Activated T-cell treated with anti-CD3 and anti-CD28 coated beads for 4 hours (primary cell): Measurements from ENCODE around the gene IGF2R.
"Not testable (repeated sequence)": the region's sequence is repeated elsewhere in the genome, so short reads cannot be mapped to it uniquely, and the experiment has no call there.

Source experiments
- DNase-seq: peaks from one replicate; pipeline ENCODE4 v3.0.0-alpha.2; 2020

IGF2R gene

DNA sequence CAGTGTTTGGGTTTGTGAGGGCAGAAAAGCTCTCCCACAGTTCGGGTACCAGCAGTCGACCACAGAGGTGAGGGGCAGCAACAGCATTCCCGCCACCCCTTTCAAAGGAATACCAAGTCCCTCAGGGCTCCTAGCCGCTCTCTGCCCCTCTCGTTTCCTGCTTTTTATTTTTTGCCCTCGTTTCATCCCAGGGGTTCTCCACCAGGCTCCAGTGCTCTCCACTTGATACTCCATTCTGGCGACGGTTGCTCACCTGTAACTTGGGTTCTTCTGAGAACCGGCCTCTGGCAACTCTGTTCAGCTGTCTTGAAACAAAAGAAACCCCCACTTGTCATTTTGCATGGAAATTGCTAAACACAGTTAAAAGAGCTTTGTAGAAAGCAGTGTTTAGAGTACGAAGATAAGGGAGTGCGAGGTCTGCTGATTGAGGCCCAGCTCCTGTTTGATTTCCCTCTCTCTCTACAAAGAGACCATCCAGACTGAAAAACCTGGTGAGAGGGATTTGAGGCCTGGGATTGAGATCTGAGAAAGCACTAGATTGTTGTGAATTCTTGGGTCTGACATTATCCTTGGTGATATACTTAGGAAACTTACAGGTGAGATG, 28.7 kb downstream of the IGF2R start:
- DNase-seq: no peak

DNA sequence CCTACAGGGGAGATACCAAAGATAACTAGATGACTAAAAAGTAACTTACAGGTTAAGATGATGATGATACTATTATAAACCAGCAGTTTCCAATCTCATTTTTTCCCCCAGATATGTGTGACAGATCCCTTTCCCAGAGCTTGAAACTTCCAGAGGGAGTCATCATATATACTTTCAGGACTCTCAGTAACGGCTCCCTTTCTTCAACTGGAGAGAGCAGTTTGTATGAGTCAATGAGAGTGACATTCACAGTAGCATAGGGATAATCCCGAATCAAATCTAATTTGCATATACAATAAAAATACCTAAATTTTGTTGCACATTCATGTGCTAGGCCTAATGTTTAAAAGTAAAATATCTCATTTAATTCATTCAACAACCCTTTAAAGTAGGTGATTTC, 29.7 kb downstream of the IGF2R start:
- DNase-seq: no peak

DNA sequence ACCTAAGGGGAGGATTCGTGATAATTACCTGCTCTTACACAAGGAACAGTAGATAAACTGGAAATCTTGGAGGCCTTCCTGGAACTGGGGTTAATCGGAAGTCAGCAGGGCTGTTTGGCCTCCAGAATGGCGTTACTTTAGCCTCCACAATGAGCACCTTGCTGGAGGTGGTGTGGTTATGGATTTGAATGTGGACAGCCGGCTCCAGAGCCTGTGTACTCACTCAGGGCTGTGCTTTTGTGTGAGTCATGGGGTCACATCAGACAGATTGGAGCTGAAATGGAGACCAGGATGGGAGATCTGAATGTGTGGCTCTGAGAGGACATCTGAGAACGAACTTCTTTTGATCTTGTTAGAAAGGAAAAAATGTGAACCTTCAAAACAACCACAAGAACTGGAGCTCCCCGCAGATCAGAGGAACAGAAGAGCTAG, 30.4 kb downstream of the IGF2R start:
- DNase-seq: no peak

DNA sequence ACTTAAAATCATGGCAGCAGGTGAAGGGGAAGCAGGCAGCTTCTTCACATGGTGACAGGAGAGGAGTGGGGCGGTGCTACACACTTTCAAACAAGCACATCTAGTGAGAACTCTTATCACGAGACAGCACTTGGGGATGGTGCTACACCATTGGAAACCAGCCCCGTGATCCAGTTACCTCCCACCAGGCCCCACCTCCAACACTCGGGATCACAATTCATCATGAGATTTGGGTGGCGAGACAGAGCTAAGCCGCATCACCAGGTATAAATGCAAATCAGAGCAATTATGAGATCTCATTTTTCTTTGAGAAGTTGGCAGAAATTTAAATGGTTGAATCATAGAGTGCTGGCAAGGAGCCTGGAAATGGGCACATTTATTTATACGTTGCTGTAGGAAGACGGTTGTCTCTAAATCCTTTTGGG, 31.4 kb downstream of the IGF2R start:
- DNase-seq: no peak

DNA sequence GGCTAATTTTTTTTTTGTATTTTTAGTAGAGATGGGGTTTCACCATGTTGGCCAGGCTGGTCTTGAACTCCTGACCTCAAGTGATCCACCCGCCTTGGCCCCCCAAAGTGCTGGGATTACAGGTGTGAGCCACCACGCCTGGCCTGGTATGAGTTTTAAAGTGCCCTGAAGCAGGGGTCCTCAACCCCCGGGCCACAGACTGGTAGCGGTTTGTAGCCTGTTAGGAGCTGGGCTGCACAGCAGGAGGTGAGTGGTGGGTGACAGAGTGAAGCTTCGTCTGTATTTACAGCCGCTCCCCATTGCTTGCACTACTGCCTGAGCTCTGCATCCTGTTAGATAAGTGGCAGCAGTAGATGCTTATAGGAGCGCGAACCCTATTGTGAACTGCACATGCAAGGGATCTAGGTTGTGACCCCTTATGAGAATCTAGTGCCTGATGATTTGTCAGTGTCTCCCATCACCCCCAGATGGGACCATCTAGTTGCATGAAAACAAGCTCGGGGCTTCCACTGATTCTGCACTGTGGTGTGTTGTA, 32.1 kb downstream of the IGF2R start:
- not testable (repeated sequence) for DNase-seq

DNA sequence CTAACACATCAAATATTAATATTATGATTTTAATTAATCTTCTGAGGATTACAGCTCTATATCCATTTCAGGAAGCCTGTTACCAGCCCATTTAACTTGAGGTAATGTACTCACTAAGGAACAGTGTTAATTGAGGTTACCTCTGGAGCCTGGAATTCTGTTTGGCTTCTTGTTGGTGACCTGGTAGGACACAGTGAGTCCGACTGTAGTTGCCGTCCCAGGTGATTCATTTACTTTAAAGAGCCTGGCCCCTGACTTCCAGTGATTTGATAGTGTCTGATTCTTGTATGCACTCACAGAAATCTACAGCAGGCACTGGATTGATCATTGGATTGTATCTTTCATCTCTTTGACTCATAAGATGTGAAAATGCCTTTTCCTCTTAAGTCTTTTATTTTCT, 34.0 kb downstream of the IGF2R start:
- no peak for DNase-seq

DNA sequence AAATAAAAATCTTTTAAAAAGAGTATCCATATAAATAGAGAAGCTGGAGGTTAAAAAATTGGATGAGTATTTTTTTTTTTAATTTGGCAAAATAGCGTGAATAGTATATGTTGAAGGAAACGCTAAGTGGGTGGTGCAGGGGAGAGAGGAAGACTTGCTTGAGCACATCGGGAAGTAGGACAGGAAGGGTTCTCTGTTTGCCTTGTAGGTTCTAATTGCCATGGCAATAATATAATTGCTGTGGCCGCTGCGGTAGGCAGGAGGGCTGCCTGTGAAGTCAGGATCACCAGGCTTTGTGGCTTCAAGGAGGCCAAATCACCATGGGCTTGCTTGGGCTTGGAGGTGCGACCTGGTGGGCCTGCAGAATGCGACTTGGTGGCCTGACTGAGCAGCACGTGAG, 35.1 kb downstream of the IGF2R start:
- DNase-seq: no peak

DNA sequence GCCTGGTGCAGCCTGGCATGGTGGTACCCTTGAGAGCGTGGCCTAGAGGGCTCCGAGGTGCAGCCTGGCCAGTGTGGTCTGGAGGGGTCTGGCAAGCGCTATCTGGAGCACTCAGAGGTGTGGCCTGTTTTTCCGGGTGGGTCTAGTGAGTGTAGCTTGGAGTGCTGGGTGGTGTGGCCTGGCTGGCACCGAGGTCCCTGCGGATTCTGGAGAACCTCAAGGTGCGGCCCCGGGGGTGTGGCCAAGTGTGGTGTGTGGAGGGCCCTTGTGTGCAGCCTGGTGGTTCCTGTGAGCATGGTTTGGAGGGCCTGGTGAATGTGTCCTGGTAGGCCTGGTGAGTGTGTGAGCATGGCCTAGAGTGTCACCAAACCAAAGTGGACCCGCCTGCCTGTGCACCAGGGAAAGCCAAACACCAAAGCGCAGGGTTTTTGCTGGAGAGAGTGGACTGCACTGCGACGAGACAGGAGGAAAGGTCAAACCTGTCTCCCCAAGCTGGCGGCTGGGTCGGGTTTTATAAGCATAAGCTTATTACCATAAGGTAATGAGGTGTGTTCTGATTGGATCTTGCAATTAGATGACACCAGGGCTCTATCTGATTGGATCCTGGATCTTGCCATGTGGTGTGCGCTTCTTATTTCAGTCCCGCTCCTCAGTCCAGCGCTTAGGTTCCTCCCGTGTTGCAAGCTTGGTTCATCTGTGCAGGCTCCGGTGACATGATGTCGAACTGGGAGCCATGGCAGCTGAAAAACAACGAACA, 35.7 kb downstream of the IGF2R start:
- DNase-seq: no peak

DNA sequence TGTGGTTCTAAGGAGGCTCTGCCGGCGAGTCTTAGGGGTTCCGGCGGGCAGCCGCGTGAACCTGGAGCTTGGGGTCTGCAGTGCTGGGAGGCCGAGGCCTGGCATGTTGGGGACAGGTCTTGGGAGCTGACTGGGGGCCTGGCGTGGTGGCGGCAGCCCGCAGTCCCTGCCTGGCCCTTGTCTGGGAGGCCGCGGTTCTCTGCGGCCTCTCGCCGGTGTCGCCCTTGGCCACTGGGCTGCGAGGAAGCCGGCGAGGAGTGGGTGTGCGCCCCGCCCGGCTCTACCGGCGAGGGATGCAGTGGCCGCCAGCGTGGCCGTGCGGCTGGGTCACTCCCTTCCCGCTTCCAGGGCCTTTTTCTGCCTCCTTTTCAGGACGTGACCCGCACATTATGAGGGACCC, 36.3 kb downstream of the IGF2R start:
- DNase-seq: no peak

DNA sequence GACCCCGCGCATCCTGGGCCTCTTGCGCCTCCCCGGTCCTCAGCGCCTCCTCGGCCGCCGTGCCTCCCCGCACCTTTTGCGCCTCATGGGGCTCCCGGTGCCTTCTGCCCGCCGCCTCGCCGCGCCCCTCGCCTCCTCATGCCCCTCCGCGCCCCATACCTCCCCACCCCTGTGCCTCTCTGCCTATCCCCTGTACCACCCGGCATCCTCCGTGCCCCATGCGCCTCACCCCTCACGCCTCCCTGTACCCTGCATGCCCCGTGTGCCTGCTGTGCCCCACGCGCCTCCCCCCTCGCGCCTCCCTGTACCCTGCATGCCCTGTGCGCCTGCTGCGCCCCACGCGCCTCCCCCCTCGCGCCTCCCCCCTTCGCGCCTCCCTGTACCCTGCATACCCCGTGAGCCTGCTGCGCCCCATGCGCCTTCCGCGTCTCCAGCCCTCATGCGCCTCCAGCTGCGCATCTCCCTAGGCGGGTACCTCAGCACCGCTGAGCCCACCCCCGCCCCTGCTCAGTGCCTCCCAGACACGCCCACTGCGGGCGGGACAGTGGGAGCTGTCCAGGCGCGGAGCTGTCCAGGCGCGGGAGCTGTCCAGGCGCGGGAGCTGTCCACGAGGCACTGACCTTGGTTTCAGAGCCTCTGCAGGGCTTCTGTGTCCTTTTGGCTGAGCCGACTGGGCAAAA, 37.1 kb downstream of the IGF2R start:
- DNase-seq: no peak

DNA sequence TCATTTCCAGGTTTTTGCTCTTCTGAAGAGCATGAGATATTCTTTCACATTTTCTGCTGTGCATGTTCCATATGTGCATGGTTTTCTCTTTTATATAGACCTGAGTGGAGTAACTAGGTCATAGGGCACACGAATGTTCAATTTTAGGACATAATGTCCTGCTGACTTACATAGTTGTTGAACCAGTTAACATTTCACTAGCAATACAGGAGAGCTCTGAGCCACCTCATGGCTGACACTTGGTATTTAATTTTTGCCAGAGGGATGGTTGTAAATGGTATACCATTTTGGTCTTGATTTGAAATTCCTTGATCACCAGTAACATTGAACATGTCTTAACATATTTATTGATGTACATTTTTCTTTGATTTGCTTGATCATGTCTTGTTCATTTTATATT, 38.3 kb downstream of the IGF2R start:
- DNase-seq: no peak

DNA sequence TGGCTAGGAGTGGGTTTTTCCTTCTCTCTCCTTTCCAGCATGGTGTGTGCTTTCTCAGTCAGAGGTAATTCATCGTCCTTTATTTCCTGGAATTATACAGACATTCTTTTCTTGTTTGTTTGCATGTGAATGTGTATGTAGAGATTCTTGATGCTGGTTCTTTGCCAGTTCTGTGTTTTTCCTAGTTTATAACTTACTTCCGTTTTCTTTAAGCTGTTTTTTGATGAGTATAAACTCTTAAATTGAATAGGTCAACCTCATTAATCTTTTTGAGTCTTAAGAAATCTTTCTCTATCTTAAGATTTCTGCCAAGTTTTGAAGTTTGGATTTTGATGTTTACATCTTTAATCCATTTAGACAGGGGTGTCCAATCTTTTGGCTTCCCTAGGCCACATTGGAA, 38.7 kb downstream of the IGF2R start:
- no peak for DNase-seq

DNA sequence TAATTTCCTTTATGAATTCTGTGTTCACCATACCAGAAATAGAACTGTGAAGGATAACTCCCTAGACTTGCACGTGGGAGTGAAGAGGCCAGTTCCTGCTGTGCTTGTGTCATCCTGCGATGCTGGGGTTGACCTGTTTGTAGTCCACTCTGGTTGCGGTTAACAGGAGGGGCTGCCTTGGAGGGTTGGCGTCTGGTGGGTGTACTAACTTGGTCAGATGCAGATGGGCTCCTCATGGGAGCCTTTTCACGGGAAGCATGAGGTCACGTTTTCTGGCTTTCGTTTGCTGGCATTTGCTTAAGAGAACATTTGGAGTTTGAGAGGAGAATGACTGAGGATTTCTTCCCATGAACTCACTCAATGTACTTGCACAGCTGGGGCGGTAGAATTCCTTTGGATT, 41.2 kb downstream of the IGF2R start:
- DNase-seq: no peak

DNA sequence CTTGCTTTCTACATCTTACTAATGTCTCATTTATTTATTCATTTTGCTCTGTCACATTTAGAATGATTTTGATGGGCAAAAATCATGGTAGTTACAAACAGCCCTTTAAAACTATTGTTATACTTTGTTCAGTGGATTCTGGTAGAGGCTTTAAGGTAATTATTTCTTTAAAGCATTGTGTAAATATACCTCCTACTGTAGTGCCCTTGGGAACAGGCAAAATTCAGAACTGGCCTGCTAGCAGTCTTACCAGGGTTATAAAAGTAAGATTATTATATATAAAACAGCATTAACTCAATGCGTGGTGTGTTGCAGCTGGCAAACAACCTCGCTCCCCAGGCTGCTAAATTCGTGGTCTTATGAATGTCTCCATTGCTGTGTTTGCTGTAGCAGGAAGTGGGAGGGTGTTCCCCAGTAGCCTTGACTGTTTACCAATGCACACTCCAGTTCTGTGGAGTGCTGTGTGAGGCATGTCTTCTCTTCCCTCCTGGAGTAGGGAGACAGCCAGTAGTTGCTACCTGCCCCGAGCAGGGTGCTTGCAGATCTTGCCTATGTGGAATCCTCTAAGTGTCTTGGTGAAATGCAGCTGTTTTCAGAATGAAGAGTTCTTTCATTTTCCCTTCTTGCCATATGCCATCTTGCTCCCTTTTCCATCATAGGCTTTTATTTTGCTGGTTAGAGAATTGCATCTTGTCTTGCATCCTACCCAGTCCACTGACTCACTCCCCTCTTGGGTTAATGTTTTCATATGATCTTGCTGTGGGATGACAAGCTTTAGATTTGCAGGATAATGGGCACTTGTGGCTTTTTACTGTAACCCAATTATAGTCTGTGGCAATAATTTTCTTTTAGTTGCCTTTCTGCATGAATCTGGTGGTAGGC, 45.3 kb downstream of the IGF2R start:
- no peak for DNase-seq

DNA sequence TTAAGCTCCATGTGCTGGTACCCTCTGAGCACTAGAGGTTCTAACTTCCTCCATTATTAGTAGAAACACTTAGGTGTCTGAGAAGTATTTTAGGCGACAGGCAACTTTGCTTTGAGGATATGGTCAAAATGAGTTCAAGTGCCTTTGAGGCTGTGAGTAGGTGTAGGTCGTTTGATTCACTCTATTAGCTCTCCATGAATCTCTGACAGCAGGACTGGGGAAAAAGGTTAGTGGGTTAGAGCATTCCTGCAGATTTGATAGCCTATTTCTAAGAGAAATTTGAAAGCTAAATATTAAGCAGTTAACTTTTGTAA, 45.9 kb downstream of the IGF2R start:
- no peak for DNase-seq

DNA sequence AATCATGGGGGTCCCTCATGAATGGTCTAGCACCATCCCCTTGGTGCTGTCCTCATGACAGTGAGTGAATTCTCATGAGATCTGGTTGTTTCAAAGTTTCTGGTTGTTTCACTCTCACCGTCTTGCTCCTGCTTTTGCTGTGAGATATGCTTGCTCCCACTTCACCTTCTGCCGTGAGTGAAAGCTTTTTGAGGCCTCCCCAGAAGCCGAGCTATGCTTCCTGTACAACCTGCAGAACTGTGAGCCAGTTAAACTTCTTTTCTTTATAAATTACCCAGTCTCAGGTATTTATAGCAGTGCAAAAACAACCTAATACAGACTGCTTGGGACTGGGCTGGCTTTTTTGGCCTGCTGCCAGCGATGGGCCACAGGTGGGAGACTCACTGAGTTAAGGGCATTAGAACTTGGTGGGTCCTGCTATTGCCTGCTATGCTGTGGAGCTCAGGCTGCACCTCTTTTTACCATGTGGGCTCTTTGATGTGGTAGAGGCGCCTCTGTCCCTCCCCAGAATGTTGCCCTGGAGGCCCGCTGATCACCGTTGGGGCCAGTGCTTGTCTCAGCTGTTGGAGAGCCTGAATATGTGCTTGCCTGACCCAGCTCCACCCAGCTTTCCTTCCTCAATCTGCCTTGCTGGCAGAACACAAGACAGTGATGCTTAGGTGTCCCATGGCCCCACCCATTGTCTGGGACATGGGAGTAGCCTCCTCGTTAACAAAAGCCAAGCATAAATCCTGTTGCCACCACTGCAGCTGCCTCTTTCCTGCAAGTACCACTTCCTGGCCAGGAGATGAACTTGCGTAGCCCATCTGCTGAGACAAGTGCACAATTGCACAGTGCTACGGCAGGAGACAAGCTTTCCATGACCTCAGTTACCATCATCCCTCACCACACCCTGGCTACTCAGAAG, 47.1 kb downstream of the IGF2R start:
- DNase-seq: no peak

DNA sequence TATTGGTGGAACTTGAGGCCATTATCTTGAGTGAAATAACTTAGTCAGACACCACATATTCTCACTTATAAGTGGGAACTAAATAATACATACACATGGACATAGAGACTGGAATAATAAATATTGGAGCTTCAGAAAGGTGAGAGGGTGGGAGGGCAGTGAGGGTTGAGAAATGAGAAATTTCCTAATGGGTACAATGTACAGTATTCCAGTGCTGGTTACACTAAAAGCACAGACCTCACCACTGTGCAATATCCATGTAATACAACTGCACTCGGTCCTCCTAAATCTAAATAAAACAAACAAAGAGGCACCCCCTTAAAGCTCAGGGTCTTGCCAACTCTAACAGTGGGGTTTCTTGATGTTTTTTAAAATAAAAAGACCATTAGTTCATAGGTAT, 53.2 kb downstream of the IGF2R start:
- no peak for DNase-seq

DNA sequence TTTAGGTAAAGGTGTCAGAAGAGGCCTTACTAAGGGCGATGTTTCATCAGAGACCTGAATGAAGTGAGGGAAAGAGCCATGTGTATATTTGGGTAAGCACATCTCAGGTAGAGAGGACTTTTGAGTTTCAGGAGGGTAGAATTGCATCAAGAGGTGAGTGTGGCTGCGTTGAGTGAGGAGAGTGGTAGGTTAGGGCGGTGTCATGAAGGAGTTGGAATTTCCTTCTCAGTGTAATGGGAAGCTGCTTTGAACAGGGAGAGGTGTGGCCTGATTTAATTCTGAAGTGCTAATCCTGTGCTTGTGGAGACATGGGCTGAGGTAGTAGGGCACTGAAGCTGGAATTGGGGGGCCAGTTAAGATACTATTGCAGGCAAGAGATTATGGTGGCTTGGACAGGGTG, 53.9 kb downstream of the IGF2R start:
- DNase-seq: no peak

DNA sequence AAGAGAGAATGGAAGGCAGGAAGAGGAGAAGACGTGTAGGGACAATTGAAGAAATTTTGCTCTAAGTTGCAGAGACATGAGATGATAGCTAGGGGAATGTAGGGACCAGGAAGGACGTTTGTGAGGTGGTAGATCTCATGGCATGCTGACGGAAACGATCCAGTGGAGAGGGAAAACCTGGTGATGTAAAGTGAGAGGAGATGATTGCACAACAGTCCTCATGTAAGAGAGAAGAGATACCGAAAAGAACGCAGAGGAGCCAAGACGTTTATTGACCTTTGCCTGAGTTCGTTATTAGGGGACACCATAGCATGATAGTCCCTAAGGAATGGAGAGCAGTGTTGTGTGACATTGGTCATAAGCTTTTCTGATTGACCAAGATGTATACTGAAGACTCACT, 55.3 kb downstream of the IGF2R start:
- no peak for DNase-seq

DNA sequence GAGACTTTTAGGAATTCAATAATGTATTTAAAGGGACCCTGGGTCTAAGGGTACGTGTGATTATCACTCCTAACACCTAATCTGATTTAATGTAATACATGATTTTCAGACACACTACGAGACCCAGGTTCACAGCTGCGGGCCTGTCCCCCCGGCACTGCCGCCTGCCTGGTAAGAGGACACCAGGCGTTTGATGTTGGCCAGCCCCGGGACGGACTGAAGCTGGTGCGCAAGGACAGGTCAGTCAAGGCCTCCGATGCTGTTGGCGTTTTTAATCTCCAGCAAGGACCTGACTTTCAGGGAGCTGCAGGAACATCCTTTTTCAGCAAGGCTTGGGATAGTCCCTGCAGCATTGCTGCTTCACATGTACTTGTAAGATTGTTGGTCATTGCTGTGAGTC, 58.2 kb downstream of the IGF2R start:
- no peak for DNase-seq

DNA sequence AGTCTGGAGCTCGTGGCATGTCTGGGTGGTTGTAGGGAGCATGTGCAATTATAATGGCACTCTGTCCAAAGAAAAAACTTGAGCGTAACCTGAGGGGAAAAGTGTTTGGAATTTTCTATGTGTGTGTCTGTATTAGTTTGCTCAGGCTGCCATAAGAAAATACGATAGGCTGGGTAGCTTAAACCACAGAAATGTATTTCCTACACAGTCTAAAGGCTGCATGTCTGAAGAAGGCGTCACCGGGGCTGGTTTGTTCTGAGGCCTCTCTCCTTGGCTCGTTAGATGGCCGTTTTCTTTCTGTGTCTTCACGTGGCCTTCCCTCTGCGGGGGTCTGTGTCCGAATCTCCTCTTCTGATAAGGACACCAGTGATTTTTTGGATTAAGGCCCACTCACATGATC, 59.0 kb downstream of the IGF2R start:
- no peak for DNase-seq
